Activated naive CD4-positive, alpha-beta T cell treated with anti-CD3 and anti-CD28 coated beads, Interleukin-2, amount 10 ng/mL, durations not matched to agents 7 days and 5 days (primary cell): ENCODE measurements around the gene LHX6.

Experiments
- CTCF ChIA-PET: fragments of 350-600 bp; sonication (Branson Sonifier 250); formaldehyde crosslinking; loops from one replicate; lab custom pipeline; 2021; ENCODE audit warnings: antibody characterized with exemption; lab: Charles Lee
- DNase-seq: peaks from one replicate; pipeline ENCODE4 v3.0.0-alpha.2; 2020
- H3K27ac Mint-ChIP-seq: one replicate; pipeline ENCODE4 v1.8.0; 2021; ENCODE audit warnings: mild to moderate bottlenecking, moderate library complexity, mixed read lengths
- H3K27me3 Mint-ChIP-seq: one replicate; pipeline ENCODE4 v1.8.0; 2021; ENCODE audit warnings: mild to moderate bottlenecking, mixed read lengths
- H3K36me3 Mint-ChIP-seq: one replicate; pipeline ENCODE4 v1.8.0; 2021; ENCODE audit warnings: mixed read lengths
- H3K4me1 Mint-ChIP-seq: one replicate; pipeline ENCODE4 v1.8.0; 2021; ENCODE audit warnings: mixed read lengths
- H3K4me3 Mint-ChIP-seq: one replicate; pipeline ENCODE4 v1.8.0; 2021; ENCODE audit warnings: mild to moderate bottlenecking, moderate library complexity, mixed read lengths
- H3K9me3 Mint-ChIP-seq: one replicate; pipeline ENCODE4 v1.8.0; 2021; ENCODE audit warnings: mixed read lengths

LHX6 gene

GRCh38 chr9:122226142-122226757 is 2.5 kb downstream of the LHX6 start:
- no peaks in the 10 kb centered on the region for H3K9me3 Mint-ChIP-seq
- H3K4me3 Mint-ChIP-seq, result no peak overlapping the region

GRCh38 chr9:122225312-122226141 is 3.2 kb downstream of the LHX6 start:
- no peak overlapping the region for H3K27ac Mint-ChIP-seq
- peaks cover 5% of the 10 kb centered on the region for H3K4me1 Mint-ChIP-seq
- H3K36me3 Mint-ChIP-seq, result no peaks in the 10 kb centered on the region
- CTCF ChIA-PET, result no interaction called here
- DNase-seq, result no peak
- H3K9me3 Mint-ChIP-seq, result no peaks in the 10 kb centered on the region
- no peak overlapping the region for H3K4me3 Mint-ChIP-seq
- peaks cover 80% of the 10 kb centered on the region for H3K27me3 Mint-ChIP-seq

More at GRCh38 chr9:122226142-122226757, 2.5 kb downstream of the LHX6 start:
- H3K27ac Mint-ChIP-seq, result no peak overlapping the region
- H3K36me3 Mint-ChIP-seq, result no peaks in the 10 kb centered on the region
- H3K4me1 Mint-ChIP-seq, result peaks cover 5% of the 10 kb centered on the region
- DNase-seq, result no peak
- CTCF ChIA-PET, result no interaction called here
- peaks cover 73% of the 10 kb centered on the region for H3K27me3 Mint-ChIP-seq

- no peak for DNase-seq
- H3K9me3 Mint-ChIP-seq, result no peaks in the 10 kb centered on the region
- H3K27me3 Mint-ChIP-seq, result peaks cover 100% of the 10 kb centered on the region
- CTCF ChIA-PET, result no interaction called here
- peaks cover 23% of the 10 kb centered on the region for H3K4me1 Mint-ChIP-seq
- H3K27ac Mint-ChIP-seq, result no peak overlapping the region
- no peak overlapping the region for H3K4me3 Mint-ChIP-seq
- H3K36me3 Mint-ChIP-seq, result no peaks in the 10 kb centered on the region
Observed at GRCh38 chr9:122223435-122223834, 5.3 kb downstream of the LHX6 start.

- no peak for DNase-seq
- Mint-ChIP-seq H3K4me1 (peaks cover 29% of the 10 kb centered on the region), H3K27ac (no peak overlapping the region), H3K4me3 (no peak overlapping the region), H3K27me3 (peaks cover 100% of the 10 kb centered on the region), H3K36me3 (no peaks in the 10 kb centered on the region), H3K9me3 (no peaks in the 10 kb centered on the region)
- CTCF ChIA-PET, result no interaction called here
Observed at GRCh38 chr9:122222791-122223190, 6.0 kb downstream of the LHX6 start.

- CTCF ChIA-PET, result interaction anchor here (0.7 kb wide), 1 partner anchor 708 kb away, joined by 4 read pairs; no protein-coding TSS in a partner anchor
- H3K4me1 Mint-ChIP-seq, result peaks cover 26% of the 10 kb centered on the region
- no peaks in the 10 kb centered on the region for H3K9me3 Mint-ChIP-seq
- no peak for DNase-seq
- H3K4me3 Mint-ChIP-seq, result no peak overlapping the region
- H3K27ac Mint-ChIP-seq, result no peak overlapping the region
- peaks cover 99% of the 10 kb centered on the region for H3K27me3 Mint-ChIP-seq
- no peaks in the 10 kb centered on the region for H3K36me3 Mint-ChIP-seq
Observed at GRCh38 chr9:122221183-122221811, 7.5 kb downstream of the LHX6 start.

- Mint-ChIP-seq H3K36me3 (no peaks in the 10 kb centered on the region), H3K27ac (no peak overlapping the region), H3K9me3 (no peaks in the 10 kb centered on the region), H3K4me1 (peaks cover 25% of the 10 kb centered on the region), H3K27me3 (peaks cover 99% of the 10 kb centered on the region), H3K4me3 (no peak overlapping the region)
- CTCF ChIA-PET, result no interaction called here
- DNase-seq, result no peak
Observed at GRCh38 chr9:122220673-122221182, 8.0 kb downstream of the LHX6 start.

GRCh38 chr9:122219856-122220672 is 8.7 kb downstream of the LHX6 start:
- Mint-ChIP-seq H3K9me3 (no peaks in the 10 kb centered on the region), H3K4me1 (peaks cover 25% of the 10 kb centered on the region), H3K27me3 (peaks cover 99% of the 10 kb centered on the region), H3K27ac (no peak overlapping the region), H3K36me3 (no peaks in the 10 kb centered on the region), H3K4me3 (no peak overlapping the region)
- CTCF ChIA-PET, result no interaction called here
- DNase-seq, result no peak

- no peaks in the 10 kb centered on the region for H3K9me3 Mint-ChIP-seq
- no peak for DNase-seq
- H3K27me3 Mint-ChIP-seq, result peaks cover 96% of the 10 kb centered on the region
- CTCF ChIA-PET, result no interaction called here
- peak overlapping the region; percentile 30 for H3K4me3 Mint-ChIP-seq
- no peaks in the 10 kb centered on the region for H3K36me3 Mint-ChIP-seq
- H3K4me1 Mint-ChIP-seq, result peaks cover 29% of the 10 kb centered on the region
- no peak overlapping the region for H3K27ac Mint-ChIP-seq
Observed at GRCh38 chr9:122218935-122219855, 9.6 kb downstream of the LHX6 start.

GRCh38 chr9:122218071-122218934 is 10.5 kb downstream of the LHX6 start:
- Mint-ChIP-seq H3K36me3 (no peaks in the 10 kb centered on the region), H3K9me3 (no peaks in the 10 kb centered on the region), H3K4me3 (no peak overlapping the region), H3K4me1 (peaks cover 31% of the 10 kb centered on the region), H3K27me3 (peaks cover 96% of the 10 kb centered on the region), H3K27ac (no peak overlapping the region)
- DNase-seq, result no peak
- CTCF ChIA-PET, result interaction anchor here (0.6 kb wide), 1 partner anchor 93 kb away, joined by 3 read pairs; no protein-coding TSS in a partner anchor

GRCh38 chr9:122217640-122218039 is 11.1 kb downstream of the LHX6 start:
- Mint-ChIP-seq H3K4me1 (peaks cover 37% of the 10 kb centered on the region), H3K27ac (no peak overlapping the region), H3K4me3 (no peak overlapping the region), H3K27me3 (peaks cover 96% of the 10 kb centered on the region), H3K36me3 (no peaks in the 10 kb centered on the region), H3K9me3 (no peaks in the 10 kb centered on the region)
- no peak for DNase-seq
- CTCF ChIA-PET, result interaction anchor here (0.6 kb wide), 2 partner anchors 93 to 334 kb away, joined by 3 read pairs; no protein-coding TSS in a partner anchor

GRCh38 chr9:122216798-122217418 is 11.8 kb downstream of the LHX6 start:
- Mint-ChIP-seq H3K27ac (no peak overlapping the region), H3K9me3 (no peaks in the 10 kb centered on the region), H3K36me3 (no peaks in the 10 kb centered on the region), H3K4me1 (peaks cover 37% of the 10 kb centered on the region), H3K27me3 (peaks cover 96% of the 10 kb centered on the region), H3K4me3 (no peak overlapping the region)
- CTCF ChIA-PET, result interaction anchor here (0.6 kb wide), 1 partner anchor 335 kb away, joined by 3 read pairs; no protein-coding TSS in a partner anchor
- no peak for DNase-seq
